ELR (cell line): ENCODE data around the gene SMURF1.

Experiments
- DNase-seq: peaks from one replicate; pipeline ENCODE4 v3.0.0-alpha.2; 2015; ENCODE audit warnings: low read depth

Gene SMURF1

GRCh38 chr7:99141841-99142726, 1.8 kb downstream of the SMURF1 start:
- peak; percentile 72 for DNase-seq

- DNase-seq: no peak
Observed at GRCh38 chr7:99141334-99141733, 2.6 kb downstream of the SMURF1 start.

- no peak for DNase-seq
Observed at GRCh38 chr7:99140813-99141212, 3.1 kb downstream of the SMURF1 start.

GRCh38 chr7:99139036-99139435, 4.9 kb downstream of the SMURF1 start:
- DNase-seq: no peak

- peak; percentile 68 for DNase-seq
Observed at GRCh38 chr7:99137411-99138180, 6.3 kb downstream of the SMURF1 start.

- no peak for DNase-seq
Observed at GRCh38 chr7:99135938-99136337, 8.0 kb downstream of the SMURF1 start.

- DNase-seq: no peak
Observed at GRCh38 chr7:99133766-99134564, 9.9 kb downstream of the SMURF1 start.

GRCh38 chr7:99132595-99133321, 11.2 kb downstream of the SMURF1 start:
- no peak for DNase-seq

- no peak for DNase-seq
Observed at GRCh38 chr7:99131290-99131689, 12.6 kb downstream of the SMURF1 start.

- DNase-seq: no peak
Observed at GRCh38 chr7:99129536-99129935, 14.4 kb downstream of the SMURF1 start.

- no peak for DNase-seq
Observed at GRCh38 chr7:99129001-99129400, 14.9 kb downstream of the SMURF1 start.

- DNase-seq: peak; percentile 63
Observed at GRCh38 chr7:99128076-99128950, 15.6 kb downstream of the SMURF1 start.

GRCh38 chr7:99127636-99128035, 16.3 kb downstream of the SMURF1 start:
- peak; percentile 45 for DNase-seq

- DNase-seq: peak; percentile 38
Observed at GRCh38 chr7:99126921-99127553, 16.9 kb downstream of the SMURF1 start.

GRCh38 chr7:99125505-99125865, 18.4 kb downstream of the SMURF1 start:
- DNase-seq: no peak

GRCh38 chr7:99124751-99125504, 19.0 kb downstream of the SMURF1 start:
- DNase-seq: no peak

- no peak for DNase-seq
Observed at GRCh38 chr7:99124236-99124635, 19.7 kb downstream of the SMURF1 start.

GRCh38 chr7:99123571-99124033, 20.3 kb downstream of the SMURF1 start:
- DNase-seq: peak; percentile 30

GRCh38 chr7:99122762-99123161, 21.1 kb downstream of the SMURF1 start:
- no peak for DNase-seq
